SK-N-MC (cell line): Measurements from ENCODE around the gene MAZ.

ENCODE experiments used
- EZH2 ChIP-seq: fragments of 200-600 bp; sonication (generic); IDR thresholded peaks from one replicate; pipeline ENCODE4 v1.6.1; 2017; ENCODE audit warnings: antibody characterized with exemption
- POLR2AphosphoS5 ChIP-seq: IDR thresholded peaks from 2 replicates; pipeline ENCODE4 v1.6.1; 2012; ENCODE audit warnings: mild to moderate bottlenecking, low read depth, low read length, borderline replicate concordance

DNA sequence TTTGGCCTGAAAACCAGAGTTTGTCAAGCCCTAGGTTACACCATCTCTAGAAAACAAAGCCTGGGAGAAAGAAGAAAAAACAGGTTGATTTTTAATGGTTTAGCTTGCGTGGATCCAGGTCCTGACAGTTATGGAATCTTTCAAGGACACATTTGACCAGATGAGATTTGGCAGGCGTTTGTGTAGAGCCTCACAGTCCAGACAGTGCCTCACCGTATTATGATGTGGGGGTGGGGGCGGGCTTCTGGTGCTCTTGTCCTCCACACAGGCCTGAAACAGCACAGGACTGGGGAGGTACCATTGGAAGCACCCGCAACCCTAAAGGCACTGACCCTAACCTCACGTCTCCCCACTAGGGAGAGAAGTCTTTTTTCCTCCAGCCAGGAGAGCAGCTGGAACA lies 33.5 kb downstream of the MAZ start:
- TF ChIP-seq POLR2AphosphoS5 (no peak), EZH2 (no peak)
